Measurements from ENCODE around the gene COPS4.

- TF ChIP-seq, protein P1, sequence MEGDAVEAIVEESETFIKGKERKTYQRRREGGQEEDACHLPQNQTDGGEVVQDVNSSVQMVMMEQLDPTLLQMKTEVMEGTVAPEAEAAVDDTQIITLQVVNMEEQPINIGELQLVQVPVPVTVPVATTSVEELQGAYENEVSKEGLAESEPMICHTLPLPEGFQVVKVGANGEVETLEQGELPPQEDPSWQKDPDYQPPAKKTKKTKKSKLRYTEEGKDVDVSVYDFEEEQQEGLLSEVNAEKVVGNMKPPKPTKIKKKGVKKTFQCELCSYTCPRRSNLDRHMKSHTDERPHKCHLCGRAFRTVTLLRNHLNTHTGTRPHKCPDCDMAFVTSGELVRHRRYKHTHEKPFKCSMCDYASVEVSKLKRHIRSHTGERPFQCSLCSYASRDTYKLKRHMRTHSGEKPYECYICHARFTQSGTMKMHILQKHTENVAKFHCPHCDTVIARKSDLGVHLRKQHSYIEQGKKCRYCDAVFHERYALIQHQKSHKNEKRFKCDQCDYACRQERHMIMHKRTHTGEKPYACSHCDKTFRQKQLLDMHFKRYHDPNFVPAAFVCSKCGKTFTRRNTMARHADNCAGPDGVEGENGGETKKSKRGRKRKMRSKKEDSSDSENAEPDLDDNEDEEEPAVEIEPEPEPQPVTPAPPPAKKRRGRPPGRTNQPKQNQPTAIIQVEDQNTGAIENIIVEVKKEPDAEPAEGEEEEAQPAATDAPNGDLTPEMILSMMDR (conservative IDR thresholded peaks at IDR 0.05), result peak; percentile 87
- TF ChIP-seq ZFX (IDR thresholded peaks at IDR 0.05), result no peak
Observed at GRCh38 chr4:83110223-83110945, 75.4 kb downstream of the COPS4 start.

Data from C4-2B (cell line).